Measurements from ENCODE around the gene BAHCC1.

- TF ChIP-seq CTCF (conservative IDR thresholded peaks at IDR 0.05; ENCODE audit: low read depth, low read length): no peak
- no peak for TF ChIP-seq USF2 (IDR thresholded peaks at IDR 0.05; ENCODE audit: low read depth, low read length)
- no peak for TF ChIP-seq MAZ (IDR thresholded peaks at IDR 0.05; ENCODE audit: borderline replicate concordance, low read depth, low read length)
- TF ChIP-seq FOS (IDR thresholded peaks at IDR 0.05; ENCODE audit: low read depth, low read length): no peak
- TF ChIP-seq RFX5 (IDR thresholded peaks at IDR 0.05; ENCODE audit: low read depth, low read length): no peak
- TF ChIP-seq RAD21 (IDR thresholded peaks at IDR 0.05; ENCODE audit: low read length): no peak
- TF ChIP-seq MXI1 (IDR thresholded peaks at IDR 0.05; ENCODE audit: borderline replicate concordance, low read depth, low read length): no peak
- no peak for TF ChIP-seq CHD1 (IDR thresholded peaks at IDR 0.05; ENCODE audit: low read depth, low read length)
- peak; percentile 27 for TF ChIP-seq POLR2A (IDR thresholded peaks at IDR 0.05; ENCODE audit: low read depth, low read length)
- no peak for TF ChIP-seq NFE2L2 (IDR thresholded peaks at IDR 0.05; ENCODE audit: low read depth, low read length)
- TF ChIP-seq BHLHE40 (IDR thresholded peaks at IDR 0.05; ENCODE audit: low read depth, low read length): no peak
- no peak for TF ChIP-seq CEBPB (IDR thresholded peaks at IDR 0.05; ENCODE audit: low read depth, low read length)
- TF ChIP-seq ELK1 (IDR thresholded peaks at IDR 0.05; ENCODE audit: borderline replicate concordance, low read depth, low read length): no peak
Measured at GRCh38 chr17:81509207-81509971, 114.1 kb downstream of the BAHCC1 start.
